ENCODE data around the gene FRMD8.

FRMD8 gene

GRCh38 chr11:65429724-65430405, 43.4 kb downstream of the FRMD8 start:
- no peak for DNase-seq (ENCODE audit: insufficient read length)

GRCh38 chr11:65430406-65431217, 44.2 kb downstream of the FRMD8 start:
- DNase-seq (ENCODE audit: insufficient read length), result no peak
- peak; percentile 38 for FAIRE-seq

More at GRCh38 chr11:65429724-65430405, 43.4 kb downstream of the FRMD8 start:
- peak; percentile 72 for TF ChIP-seq POLR2AphosphoS5 (IDR thresholded peaks at IDR 0.05; ENCODE audit: low read depth, low read length)
- peak; percentile 64 for TF ChIP-seq POLR2A (IDR thresholded peaks at IDR 0.05; ENCODE audit: low read depth, low read length)
- TF ChIP-seq TAF1 (IDR thresholded peaks at IDR 0.05; ENCODE audit: borderline replicate concordance, low read depth, low read length), result no peak
- FAIRE-seq, result peak; percentile 67

GRCh38 chr11:65431451-65432099, 45.1 kb downstream of the FRMD8 start:
- FAIRE-seq, result peak; percentile 67
- TF ChIP-seq TAF1 (IDR thresholded peaks at IDR 0.05; ENCODE audit: borderline replicate concordance, low read depth, low read length) (no peak), POLR2A (IDR thresholded peaks at IDR 0.05; ENCODE audit: low read depth, low read length) (peak; percentile 40; the same call in 1 of the 2 replicates)

More at GRCh38 chr11:65430406-65431217, 44.2 kb downstream of the FRMD8 start:
- TF ChIP-seq TAF1 (IDR thresholded peaks at IDR 0.05; ENCODE audit: borderline replicate concordance, low read depth, low read length) (no peak), POLR2A (IDR thresholded peaks at IDR 0.05; ENCODE audit: low read depth, low read length) (no peak), POLR2AphosphoS5 (IDR thresholded peaks at IDR 0.05; ENCODE audit: low read depth, low read length) (no peak)

GRCh38 chr11:65432100-65432650, 45.7 kb downstream of the FRMD8 start:
- FAIRE-seq (no peak), DNase-seq (ENCODE audit: insufficient read length) (no peak)
- TF ChIP-seq TAF1 (IDR thresholded peaks at IDR 0.05; ENCODE audit: borderline replicate concordance, low read depth, low read length), result no peak
- no peak for TF ChIP-seq POLR2A (IDR thresholded peaks at IDR 0.05; ENCODE audit: low read depth, low read length)
- no peak for TF ChIP-seq POLR2AphosphoS5 (IDR thresholded peaks at IDR 0.05; ENCODE audit: low read depth, low read length)

More at GRCh38 chr11:65431451-65432099, 45.1 kb downstream of the FRMD8 start:
- no peak for DNase-seq (ENCODE audit: insufficient read length)

- no peak for TF ChIP-seq TAF1 (IDR thresholded peaks at IDR 0.05; ENCODE audit: borderline replicate concordance, low read depth, low read length)
- FAIRE-seq (peak; percentile 60), DNase-seq (ENCODE audit: insufficient read length) (no peak)
Observed at GRCh38 chr11:65432686-65433582, 46.5 kb downstream of the FRMD8 start.

GRCh38 chr11:65433657-65434056, 47.2 kb downstream of the FRMD8 start:
- FAIRE-seq, result no peak
- DNase-seq (ENCODE audit: insufficient read length), result no peak
- TF ChIP-seq TAF1 (IDR thresholded peaks at IDR 0.05; ENCODE audit: borderline replicate concordance, low read depth, low read length), result no peak
- TF ChIP-seq POLR2AphosphoS5 (IDR thresholded peaks at IDR 0.05; ENCODE audit: low read depth, low read length), result no peak
- TF ChIP-seq POLR2A (IDR thresholded peaks at IDR 0.05; ENCODE audit: low read depth, low read length), result no peak

GRCh38 chr11:65434057-65434666, 47.7 kb downstream of the FRMD8 start:
- FAIRE-seq (peak; percentile 60), DNase-seq (ENCODE audit: insufficient read length) (no peak)
- TF ChIP-seq TAF1 (IDR thresholded peaks at IDR 0.05; ENCODE audit: borderline replicate concordance, low read depth, low read length) (no peak), POLR2A (IDR thresholded peaks at IDR 0.05; ENCODE audit: low read depth, low read length) (no peak), POLR2AphosphoS5 (IDR thresholded peaks at IDR 0.05; ENCODE audit: low read depth, low read length) (no peak)

- FAIRE-seq (no peak), DNase-seq (ENCODE audit: insufficient read length) (no peak)
- TF ChIP-seq TAF1 (IDR thresholded peaks at IDR 0.05; ENCODE audit: borderline replicate concordance, low read depth, low read length), result no peak
- no peak for TF ChIP-seq POLR2AphosphoS5 (IDR thresholded peaks at IDR 0.05; ENCODE audit: low read depth, low read length)
- TF ChIP-seq POLR2A (IDR thresholded peaks at IDR 0.05; ENCODE audit: low read depth, low read length), result no peak
Observed at GRCh38 chr11:65434667-65435410, 48.4 kb downstream of the FRMD8 start.

GRCh38 chr11:65435411-65435931, 49.0 kb downstream of the FRMD8 start:
- DNase-seq (ENCODE audit: insufficient read length) (no peak), FAIRE-seq (no peak)
- TF ChIP-seq TAF1 (IDR thresholded peaks at IDR 0.05; ENCODE audit: borderline replicate concordance, low read depth, low read length) (no peak), POLR2A (IDR thresholded peaks at IDR 0.05; ENCODE audit: low read depth, low read length) (no peak), POLR2AphosphoS5 (IDR thresholded peaks at IDR 0.05; ENCODE audit: low read depth, low read length) (no peak)
